ENCODE measurements around the gene CHMP1A. TPM values are rescaled to one million over a fixed set of nuclear protein-coding genes. Genes with fewer than 3 reads are reported as not detected.

CHMP1A gene
- total and polyA plus RNA-seq, 10 donors, result 44.4 to 96.2 (median 76.5) TPM

DNA sequence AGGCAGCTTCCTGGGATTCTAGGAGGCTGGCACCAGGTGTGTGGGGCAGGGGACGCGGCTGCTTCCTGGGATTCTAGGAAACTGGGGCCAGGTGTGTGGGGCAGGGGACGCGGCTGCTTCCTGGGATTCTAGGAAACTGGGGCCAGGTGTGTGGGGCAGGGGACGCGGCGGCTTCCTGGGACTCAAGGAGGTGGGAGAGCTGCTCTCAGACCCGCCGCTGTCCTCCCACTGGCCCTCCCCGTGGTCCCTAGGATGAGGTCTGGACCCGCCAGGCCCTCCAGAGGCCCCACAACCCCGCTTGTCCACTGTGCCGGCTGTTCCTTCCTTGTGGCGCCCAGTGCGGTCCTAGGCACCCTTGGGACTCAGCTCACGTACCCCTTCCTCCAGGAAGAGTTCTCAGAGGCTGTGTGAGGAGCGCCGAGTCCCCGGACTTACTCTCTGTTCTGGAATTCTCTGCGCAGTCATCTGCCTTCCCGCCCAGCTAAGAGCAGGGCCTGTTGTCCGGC is 43.5 kb downstream of the CHMP1A start:
- Histone ChIP-seq H3K27me3 (replicated peaks in 1 of 7) (peaks cover 0 to 12% (median 0%) of the 10 kb centered on the region in 7 donors), H3K4me1 (peaks cover 0 to 29% (median 13%) of the 10 kb centered on the region in 6 donors), H3K9me3 (peaks cover 0 to 4% (median 0%) of the 10 kb centered on the region in 8 donors), H3K36me3 (no peaks in the 10 kb centered on the region), H3K4me3 (no peak overlapping the region), H3K27ac (no peak overlapping the region)
- no peak for TF ChIP-seq POLR2A (IDR thresholded peaks at IDR 0.05)
- TF ChIP-seq, protein P1, sequence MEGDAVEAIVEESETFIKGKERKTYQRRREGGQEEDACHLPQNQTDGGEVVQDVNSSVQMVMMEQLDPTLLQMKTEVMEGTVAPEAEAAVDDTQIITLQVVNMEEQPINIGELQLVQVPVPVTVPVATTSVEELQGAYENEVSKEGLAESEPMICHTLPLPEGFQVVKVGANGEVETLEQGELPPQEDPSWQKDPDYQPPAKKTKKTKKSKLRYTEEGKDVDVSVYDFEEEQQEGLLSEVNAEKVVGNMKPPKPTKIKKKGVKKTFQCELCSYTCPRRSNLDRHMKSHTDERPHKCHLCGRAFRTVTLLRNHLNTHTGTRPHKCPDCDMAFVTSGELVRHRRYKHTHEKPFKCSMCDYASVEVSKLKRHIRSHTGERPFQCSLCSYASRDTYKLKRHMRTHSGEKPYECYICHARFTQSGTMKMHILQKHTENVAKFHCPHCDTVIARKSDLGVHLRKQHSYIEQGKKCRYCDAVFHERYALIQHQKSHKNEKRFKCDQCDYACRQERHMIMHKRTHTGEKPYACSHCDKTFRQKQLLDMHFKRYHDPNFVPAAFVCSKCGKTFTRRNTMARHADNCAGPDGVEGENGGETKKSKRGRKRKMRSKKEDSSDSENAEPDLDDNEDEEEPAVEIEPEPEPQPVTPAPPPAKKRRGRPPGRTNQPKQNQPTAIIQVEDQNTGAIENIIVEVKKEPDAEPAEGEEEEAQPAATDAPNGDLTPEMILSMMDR (IDR thresholded peaks at IDR 0.05 in 8 of 11, conservative IDR thresholded peaks at IDR 0.05 in 3 of 11), result no peak
- TF ChIP-seq POLR2AphosphoS5 (IDR thresholded peaks at IDR 0.05), result no peak
- WGBS, 5 donors, result 78 to 95% (median 90%) methylated on average over 19 to 22 of the region's 22 CpGs
- intact Hi-C loops (cut with DNase I; ENCODE audit: low total_unique reads), result no loop called here
- no peak for DNase-seq

DNA sequence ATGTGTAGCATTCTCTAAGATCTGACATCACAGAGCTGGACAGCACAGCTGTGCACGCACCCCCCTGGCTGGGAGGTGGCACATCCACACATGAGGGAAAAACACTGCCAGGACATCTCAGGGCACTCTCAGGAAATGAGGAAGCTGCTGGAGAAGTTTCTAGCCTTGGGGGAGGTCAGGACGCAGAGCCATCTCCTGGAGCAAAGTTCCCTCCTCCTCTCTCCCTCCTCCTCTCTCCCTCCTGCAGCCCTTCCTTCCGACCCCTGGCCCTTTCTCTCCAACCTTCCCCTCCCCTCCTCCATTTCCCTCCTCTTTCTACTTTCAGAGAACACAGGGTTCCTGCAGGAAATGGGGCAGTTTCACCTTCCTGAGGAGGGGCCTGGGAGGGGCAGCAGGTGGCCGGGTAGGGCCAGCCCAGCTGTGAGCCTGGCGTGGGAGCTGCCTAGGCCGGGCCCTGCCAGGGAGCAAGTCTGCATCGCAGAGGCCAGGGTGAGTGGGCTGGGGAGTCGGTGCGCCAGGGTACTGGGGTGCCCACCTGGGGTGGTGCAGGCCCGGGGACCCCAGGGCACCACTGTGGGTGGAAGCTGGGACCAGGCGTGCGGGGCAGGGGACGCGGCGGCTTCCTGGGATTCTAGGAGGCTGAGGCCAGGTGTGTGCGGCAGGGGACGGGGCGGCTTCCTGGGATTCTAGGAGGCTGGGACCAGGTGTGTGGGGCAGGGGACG is 44.1 kb downstream of the CHMP1A start, which contains the start of gene DPEP1:
Gene DPEP1, plus strand, starts transcription at position 412 of the 723 bp plus-strand sequence. CDS start 16,769 bp downstream, outside the sequence.
- intact Hi-C loops (cut with DNase I; ENCODE audit: low total_unique reads), result no loop called here
- peaks cover 0 to 29% (median 13%) of the 10 kb centered on the region in 6 donors for H3K4me1 ChIP-seq
- peaks cover 0 to 12% (median 0%) of the 10 kb centered on the region in 7 donors for H3K27me3 ChIP-seq (replicated peaks in 1 of 7)
- no peak for DNase-seq
- peaks cover 0 to 4% (median 0%) of the 10 kb centered on the region in 8 donors for H3K9me3 ChIP-seq
- H3K36me3 ChIP-seq, result no peaks in the 10 kb centered on the region
- TF ChIP-seq, protein P1 (IDR thresholded peaks at IDR 0.05 in 8 of 11, conservative IDR thresholded peaks at IDR 0.05 in 3 of 11), result no peak
- TF ChIP-seq POLR2A (IDR thresholded peaks at IDR 0.05) (no peak), POLR2AphosphoS5 (IDR thresholded peaks at IDR 0.05) (peak in 1 of 3 donors; percentile 47)
- no peak within 1 kb of the TSS for H3K4me3 ChIP-seq
- 43 to 63% (median 56%) methylated on average over 13 to 19 of the region's 19 CpGs for WGBS, 5 donors
- H3K27ac ChIP-seq, result no peak within 1 kb of the TSS

DNA sequence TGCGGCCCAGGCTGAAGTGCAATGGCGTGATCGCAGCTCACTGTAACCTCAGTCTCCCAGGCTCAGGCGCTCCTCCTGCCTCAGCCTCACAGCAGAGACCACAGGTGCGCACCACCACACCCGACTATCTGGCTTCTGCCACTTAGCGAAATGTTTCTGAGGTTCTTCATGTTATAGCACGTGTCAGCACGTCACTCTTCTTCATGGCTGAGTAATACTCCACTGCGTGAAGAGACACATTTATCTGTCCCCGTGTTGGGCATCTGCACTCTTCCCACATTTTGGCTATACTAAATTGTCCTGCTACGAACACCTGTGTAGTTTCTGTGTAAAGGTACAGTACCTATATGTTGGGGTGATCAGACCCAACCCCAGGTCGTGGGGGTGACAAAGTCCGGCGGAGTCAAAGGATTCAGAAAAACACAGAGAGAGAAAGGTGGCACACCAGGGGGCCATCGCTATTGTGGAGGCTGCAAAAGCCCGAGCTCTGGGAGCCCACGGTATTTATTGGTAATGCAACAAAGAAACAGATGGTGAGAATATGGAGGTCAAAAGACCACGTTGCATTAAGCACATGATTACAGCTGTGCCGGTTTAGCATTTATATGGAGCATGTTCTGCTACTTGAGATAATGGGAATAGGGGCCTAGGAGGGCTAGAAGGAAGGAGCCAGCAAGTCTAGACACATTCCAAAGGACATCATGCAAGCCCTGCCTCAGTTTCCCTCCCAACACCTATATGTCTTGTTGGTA is 44.9 kb downstream of the CHMP1A start:
- no peaks in the 10 kb centered on the region for H3K36me3 ChIP-seq
- no peak overlapping the region for H3K4me3 ChIP-seq
- WGBS, 5 donors, result 81 to 91% (median 89%) methylated on average over 20 of the region's 20 CpGs
- TF ChIP-seq, protein P1 (IDR thresholded peaks at IDR 0.05 in 8 of 11, conservative IDR thresholded peaks at IDR 0.05 in 3 of 11), result no peak
- TF ChIP-seq POLR2A (IDR thresholded peaks at IDR 0.05), result no peak
- TF ChIP-seq POLR2AphosphoS5 (IDR thresholded peaks at IDR 0.05), result no peak
- H3K9me3 ChIP-seq, result peaks cover 0 to 4% (median 0%) of the 10 kb centered on the region in 8 donors
- peaks cover 0 to 12% (median 0%) of the 10 kb centered on the region in 7 donors for H3K27me3 ChIP-seq (replicated peaks in 1 of 7)
- H3K4me1 ChIP-seq, result peaks cover 0 to 29% (median 13%) of the 10 kb centered on the region in 6 donors
- no peak for DNase-seq
- no peak overlapping the region for H3K27ac ChIP-seq
- intact Hi-C loops (cut with DNase I; ENCODE audit: low total_unique reads), result no loop called here
